Activated CD4-positive, CD25-positive, alpha-beta regulatory T cell treated with anti-CD3 and anti-CD28 coated beads, Interleukin-2, amount 50 U/mL, for 72 hours (primary cell): ENCODE results near the gene CPVL.

ENCODE experiments used
- DNase-seq: peaks from one replicate; pipeline ENCODE4 v3.0.0; 2021

CPVL gene

DNA sequence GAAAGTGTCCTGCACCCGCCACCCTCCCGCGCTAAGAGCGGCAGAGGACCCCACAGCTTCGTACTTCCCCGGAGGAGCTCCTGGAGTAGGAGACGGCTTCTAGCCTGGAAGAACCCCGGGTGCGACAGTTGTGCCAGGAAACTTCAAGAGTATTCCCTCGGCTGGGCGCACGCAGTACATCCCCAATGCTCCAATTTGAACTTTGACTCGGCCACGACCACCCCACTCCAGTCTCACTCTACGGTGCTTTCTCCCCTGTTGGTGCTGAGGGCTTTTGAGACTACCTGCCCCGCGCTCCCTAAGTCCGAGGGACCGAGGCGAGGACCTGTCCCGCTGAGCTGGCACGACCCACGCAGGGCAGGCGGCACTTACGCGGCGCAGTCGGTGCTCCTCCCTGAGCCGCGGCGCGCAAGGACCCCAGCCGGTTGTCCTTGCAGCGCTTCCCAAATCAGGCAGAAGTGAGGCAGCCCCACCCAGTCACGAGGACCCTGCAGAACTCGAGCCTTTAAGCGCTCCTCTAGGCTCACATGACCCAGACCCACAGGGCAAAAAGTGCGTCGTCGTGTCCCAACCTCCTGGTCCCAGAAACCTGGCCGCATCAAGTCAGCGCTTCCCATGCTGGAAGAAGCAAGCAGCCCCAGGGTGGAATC is at the start of gene CPVL:
Gene CPVL (minus strand): TSS at position 481 of the 650 bp plus-strand sequence. CDS start 25,476 bp downstream, outside the sequence.
- no peak for DNase-seq

DNA sequence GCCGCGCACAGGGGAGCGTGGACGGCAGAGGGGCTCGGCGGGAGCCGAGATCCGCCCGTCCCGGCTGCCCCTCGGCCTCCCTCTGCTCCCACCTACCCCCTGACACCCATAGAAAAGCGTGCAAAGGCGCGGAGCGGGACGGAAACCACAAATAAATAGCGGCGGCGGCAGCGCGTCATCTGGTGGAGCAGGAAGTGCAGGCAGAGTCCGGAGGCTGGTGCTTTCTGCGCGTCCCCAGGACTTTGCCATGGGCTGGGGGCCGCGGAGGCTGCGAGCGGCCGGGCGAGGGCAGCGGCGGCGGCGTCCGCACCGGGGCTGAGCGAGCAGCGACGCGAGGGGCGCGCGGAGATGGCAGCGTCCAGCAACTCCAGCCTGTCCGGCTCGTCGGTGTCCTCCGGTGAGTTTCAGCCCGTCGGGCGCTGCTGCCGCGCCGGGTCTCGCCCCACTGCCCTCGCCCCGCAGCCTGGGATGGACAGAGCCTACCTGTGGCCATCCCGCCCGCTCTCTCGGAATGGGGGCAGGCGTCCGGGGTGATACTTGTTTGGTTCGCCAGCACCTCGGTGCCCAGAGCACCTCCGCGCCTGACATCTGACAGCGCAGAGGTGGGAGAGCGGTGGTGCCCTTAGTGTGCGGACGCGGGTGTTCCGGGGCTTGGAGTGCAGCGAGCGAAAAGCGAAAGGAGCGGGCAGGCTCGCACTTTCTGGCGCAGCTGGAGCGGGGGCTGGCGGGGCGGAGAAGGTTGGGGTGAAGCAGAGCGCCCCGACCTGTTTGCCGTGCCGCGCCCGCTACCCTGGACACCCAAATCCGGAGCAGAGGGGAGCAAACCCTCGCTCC is 48.5 kb upstream of the CPVL start, which contains the start of gene CHN2:
Gene CHN2 (plus strand): TSS at position 182 of the 834 bp plus-strand sequence.
- DNase-seq, result peak; percentile 31

DNA sequence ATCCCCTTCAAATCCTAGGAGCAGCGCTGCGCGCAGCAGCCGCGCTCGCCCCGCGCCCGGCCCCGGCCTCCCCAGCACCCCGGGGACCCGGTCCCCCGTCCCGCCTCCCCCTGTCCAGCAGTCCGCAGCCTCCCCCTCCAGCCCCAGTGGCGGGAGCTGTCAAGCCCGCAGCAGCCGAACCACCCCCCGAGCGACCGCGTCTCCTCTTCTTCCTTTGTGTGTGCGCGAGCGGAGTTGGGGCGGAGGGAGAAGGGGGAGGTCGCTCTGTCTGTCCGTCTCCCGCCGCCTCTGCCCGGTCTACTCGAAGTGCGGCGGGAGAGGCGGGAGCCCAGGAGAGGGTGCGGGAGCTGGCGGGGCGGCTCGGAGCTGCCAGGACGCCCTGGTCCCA is 47.9 kb upstream of the CPVL start:
- no peak for DNase-seq

DNA sequence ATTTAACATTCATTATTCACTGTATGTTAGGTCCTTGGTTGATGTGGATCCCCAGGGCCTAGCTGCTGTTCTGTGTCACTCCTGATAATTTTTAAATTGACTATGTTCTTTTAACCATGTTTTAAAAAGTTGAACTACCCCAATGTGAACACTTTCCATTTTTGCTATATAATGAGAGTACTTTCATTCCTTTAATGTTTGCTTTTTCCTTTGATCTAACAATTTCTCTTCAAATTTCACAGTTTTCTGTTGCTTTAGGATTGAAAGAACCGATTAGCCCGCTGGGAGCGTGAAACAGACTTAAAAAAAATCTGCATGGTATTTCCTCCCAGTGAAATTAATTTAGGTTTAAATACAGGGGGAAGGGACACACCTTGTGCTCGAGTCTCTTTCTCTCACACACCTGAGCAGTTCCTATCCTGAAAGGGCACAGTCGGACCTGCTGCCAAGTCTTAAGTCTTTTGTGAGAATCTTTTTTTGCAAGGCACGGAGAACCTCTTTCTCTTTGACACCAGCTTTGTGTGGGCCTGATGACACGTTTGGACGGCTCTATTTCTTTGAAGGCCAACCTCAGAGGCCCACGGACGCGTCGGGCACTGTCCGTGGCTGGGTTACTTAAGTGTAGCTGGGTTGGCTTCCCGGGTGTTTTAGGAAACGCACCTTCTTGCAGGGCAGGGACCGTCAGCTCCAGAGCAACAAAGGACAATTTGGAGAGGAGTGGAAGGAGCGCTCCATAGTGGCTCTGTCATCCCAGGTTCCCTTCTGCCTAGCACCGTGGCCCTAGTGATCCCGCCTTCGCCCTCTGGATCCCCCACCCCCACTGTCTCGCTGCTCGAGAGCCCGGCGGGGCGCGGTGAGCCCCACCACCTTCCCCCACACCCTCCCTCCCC is 47.2 kb upstream of the CPVL start:
- DNase-seq, result no peak

DNA sequence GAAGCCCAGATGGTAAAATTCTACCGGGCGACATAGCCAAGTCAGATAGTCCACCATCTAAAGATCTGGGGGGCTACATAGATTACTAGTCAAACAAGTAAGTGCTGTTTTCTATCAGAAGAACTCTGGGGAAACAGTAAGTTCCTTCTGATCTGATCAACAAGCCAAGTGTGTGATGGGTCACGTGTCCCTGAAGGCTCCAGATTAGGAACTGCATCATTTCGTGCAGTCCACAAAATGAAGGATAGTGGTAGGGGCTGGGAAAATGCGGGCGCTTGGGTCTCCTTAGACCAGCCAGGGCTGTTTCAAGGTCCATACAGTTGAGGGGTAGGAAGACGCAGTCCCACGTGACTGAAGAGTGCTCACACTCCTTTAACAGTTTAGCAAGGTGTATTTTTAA is 46.5 kb upstream of the CPVL start:
- DNase-seq, result no peak

DNA sequence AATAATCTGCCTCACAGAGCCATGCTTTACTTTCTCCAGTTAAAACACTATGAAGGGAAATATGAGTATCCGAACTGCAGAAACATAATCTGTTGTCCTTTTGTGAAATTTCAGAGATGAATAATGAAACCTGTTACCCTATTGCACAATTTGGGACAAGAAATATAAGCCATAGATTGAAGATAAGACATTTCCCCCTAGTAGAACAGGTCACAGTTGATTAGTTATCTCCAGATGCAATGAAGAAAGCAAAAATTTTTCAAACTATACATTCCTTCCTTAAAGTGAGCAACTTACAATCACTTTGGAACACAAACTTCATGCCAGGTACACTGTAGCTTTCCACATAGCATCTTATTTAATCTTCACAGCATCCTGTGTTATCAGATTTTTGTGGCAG is 46.0 kb upstream of the CPVL start:
- no peak for DNase-seq

DNA sequence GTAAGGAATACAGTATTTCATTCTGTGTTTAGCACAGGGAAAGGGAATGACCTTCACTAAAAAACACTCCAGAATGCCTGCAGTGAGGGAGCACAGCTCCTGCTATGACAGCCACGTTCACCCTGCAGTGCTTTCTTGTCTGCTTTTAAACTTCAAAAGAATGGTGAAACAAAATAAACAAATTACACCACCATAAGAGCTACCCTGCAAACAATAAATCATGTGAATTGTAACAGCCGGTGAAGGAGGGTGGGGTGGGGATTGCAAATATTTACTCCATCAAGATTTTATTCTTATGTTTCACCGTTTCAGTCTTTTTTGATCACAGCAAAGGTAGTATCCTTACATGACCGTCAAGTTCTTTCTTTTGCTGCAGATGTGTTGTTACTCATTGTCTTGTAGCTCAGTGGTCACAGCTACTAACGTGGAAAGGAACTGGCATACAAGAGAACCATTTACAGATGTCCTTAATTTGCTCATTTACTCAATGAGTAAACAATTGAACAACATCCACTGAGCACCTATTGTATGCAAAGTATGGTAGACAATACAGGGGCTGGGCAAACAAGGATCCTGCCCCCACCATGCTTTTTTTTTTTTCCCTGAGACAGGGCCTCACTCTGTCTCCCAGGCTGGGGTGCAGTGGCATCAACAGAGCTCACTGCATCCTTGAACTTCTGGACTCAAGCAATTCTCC is 44.2 kb upstream of the CPVL start:
- no peak for DNase-seq

DNA sequence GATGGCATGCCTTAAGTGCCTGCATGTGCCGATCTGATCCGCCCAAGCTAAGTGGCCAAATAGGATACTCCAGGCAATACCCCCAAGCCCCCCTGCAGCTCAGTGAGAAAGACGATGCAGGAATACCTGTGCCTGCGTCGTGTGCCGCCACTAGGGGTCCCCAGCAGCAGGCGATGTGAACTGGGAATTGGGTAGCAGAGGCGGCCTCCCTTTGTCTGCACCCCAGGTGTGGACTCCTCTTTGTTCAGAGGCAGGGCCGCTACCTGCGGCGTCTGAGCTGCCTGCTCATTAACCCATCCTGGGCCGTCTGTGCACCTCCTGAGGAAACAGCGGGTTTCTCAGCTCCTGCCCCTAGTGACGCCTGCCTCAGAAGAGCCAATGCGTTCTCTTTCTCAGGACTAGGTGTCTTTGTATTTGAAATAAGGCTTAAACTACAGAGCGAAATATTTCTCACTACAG is 43.4 kb upstream of the CPVL start:
- peak; percentile 31 for DNase-seq

DNA sequence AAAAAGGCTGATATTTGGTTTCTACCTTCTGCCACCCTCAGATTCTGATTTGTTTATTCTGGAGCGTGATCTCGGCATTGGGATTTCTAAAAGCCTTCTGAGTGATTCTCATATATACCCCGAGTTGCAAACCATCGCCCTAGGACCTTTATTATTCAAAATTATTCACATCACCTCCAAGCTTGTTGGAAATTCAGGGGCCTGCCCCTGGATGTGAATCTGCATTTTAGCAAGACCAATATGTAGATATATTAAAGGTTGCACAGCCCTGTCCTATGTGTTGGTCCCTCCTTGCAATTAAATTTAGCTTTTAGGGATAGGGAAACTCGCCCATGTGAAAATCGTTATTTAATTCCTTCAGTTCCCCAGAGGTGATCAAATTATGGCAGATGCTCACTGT is 39.3 kb upstream of the CPVL start:
- no peak for DNase-seq

DNA sequence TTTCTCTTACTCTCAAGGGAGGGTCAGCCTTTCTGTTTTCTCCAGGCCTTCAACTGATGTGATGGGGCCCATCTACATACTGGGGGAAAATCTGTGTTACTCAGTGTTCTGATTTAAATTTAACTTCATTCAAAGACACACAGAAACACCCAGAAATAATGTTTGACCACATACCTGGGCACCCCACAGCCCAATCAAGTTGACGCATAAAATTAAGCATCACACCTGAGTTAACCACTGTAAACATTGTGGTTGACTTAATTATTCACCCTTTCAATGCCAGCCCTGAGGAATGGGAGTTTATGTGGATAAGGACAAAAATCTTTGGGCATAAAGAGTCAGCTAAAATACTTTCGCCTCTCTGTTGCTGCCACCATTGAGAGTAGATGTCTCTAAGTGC is 38.3 kb upstream of the CPVL start:
- DNase-seq, result no peak

DNA sequence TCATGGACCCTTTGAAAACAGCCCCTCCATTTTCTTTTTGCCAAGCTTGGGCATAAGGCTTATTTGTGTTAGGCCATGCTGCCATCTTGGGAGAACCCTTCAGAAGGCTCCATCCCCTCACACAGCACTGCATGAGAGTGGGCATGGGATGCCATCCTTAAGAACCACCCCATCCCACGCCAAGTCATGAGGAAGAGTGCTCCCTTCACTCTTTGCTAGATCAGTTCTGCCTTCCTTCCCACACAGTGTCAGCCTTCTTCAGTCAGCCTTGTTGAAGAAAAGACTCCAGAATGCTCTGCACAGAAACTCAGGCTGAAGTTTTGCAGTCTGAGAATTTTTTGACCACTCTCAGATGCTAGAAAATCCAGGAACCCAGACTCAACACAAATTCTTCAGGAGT is 32.8 kb upstream of the CPVL start:
- no peak for DNase-seq

DNA sequence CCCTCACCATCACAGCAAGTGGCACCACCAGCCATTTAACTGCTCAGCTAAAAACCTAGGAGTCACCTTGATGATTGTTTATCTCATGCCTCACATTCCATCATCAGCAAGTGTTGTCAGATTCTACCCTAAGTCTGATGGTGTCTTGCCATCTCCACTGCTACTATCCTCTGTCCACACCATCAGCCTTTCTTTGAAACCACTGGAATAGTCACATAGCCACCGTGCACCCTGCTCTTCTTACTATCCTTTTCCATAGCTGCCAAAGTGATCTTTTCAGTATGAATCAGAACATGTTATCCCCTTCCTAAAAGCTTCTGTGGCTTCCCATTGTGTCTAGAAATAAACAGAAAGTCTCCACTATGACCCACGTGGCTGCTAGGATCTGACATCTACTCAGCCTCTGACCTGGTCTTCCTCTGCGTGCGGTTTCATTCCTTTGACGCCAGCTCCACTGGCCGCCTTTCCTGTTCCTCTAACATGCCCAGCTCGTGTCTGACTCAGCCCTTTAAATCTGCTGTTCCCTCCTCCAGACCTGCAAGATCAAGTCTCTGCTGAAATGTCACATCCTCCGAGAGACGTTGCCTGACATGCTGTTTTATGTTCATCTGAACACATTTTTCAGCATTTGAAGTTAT is 31.7 kb upstream of the CPVL start:
- DNase-seq, result no peak

DNA sequence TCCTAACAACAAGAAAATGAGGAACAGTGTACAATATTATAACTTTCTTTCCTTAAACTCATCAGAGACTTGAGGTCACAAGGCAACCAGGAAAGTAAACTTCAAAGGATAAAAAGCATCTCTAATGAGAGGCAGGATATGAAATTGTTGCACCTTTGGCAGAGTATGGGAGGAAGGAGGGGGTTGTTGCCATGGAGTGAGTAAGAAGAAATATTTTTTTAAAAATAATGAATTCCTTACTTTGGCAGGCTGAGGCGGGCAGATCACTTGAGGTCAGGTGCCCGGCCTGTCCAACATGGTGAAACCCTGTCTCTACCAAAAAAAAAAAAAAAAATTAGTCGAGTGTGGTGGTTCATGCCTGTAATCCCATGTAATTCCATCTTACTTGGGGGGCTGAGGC is 27.1 kb upstream of the CPVL start:
- DNase-seq, result no peak

DNA sequence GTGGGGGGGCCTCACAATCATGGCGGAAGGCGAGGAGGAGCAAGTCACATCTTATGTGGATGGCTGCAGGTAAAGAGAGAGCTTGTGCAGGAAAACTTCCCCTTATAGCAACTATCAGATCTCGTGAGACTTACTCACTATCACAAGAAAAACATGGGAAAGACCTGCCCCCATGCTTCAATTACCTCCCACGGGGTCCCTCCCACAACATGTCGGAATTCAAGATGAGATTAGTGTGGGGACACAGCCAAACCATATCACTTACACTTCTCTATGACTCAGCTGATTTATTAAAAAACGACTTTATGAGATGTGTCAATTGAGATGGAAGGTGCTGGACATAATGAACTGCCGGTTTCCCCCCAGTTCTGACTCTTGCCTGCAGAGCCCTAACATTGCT is 24.4 kb upstream of the CPVL start:
- no peak for DNase-seq

DNA sequence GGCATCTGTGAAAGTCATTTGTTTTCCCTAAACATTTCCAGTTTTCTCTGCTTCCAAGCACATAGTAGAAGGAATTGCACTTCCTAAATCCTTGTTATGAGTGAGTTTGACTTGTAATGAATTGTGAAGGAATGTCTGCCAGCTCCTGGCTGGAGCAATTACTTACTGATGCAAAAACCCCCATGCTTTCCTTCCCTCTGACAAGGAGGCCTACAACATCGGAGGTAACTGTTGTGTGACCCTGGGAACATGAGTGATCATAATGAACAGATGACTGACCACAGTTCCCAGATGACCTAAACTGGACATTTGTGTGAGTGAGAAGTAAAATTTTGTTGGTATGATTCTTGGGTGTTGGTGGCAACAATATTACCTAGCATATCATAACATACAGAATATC is 21.4 kb upstream of the CPVL start:
- DNase-seq, result no peak

DNA sequence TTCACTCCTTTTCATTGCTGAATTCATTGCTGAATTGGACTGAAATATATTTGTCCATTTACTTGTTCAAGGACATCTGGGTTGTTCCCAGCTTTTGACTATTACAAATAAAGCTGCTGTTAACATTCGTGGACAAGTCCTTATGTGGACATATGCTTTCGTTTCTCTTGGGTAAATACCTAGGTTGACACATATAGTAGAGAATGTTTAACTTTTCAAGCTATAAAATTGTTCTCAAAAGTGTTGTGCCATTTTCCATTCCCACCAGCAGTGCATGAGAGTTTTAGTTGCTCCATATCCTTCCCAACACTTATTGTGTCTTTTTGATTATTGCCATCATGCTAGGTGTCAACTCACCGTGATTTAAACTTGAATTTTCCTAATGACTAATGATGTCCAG is 17.5 kb upstream of the CPVL start:
- no peak for DNase-seq

DNA sequence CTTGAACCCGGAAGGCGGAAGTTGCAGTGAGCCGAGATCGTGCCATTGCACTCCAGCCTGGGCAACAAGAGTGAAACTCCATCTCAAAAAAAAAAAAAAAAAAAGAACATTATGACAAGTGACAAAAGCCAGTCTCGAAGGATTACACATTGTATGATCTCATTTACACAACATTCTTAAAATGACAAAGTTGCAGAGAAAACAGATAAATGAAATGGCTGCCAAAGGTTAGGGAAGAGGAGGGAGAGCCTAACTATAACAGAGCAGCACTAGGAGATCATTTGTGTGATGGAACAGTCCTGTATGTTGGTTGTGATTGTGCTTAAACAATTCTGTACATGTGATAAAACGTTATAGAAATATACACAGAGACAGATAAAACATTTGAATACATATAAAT is 16.2 kb upstream of the CPVL start:
- DNase-seq, result no peak

DNA sequence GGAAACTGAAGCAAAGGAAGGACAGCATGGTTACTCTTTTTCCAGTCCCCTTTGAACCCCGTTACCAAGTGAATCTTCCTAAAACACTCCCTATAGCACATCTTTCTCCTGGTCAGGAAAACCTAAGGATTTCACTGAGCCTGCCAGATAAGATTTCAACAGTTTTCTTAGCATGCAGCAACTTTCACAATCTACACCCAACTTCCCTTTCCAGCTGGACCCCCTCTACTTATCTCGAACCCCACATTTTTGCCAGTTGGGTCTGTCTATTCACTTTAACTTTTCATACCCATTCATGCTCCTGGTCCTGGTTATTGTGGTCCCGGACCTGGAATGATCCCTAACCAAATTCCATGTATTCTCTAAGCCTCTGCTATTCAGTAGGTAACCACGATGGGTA is 14.9 kb upstream of the CPVL start:
- no peak for DNase-seq

DNA sequence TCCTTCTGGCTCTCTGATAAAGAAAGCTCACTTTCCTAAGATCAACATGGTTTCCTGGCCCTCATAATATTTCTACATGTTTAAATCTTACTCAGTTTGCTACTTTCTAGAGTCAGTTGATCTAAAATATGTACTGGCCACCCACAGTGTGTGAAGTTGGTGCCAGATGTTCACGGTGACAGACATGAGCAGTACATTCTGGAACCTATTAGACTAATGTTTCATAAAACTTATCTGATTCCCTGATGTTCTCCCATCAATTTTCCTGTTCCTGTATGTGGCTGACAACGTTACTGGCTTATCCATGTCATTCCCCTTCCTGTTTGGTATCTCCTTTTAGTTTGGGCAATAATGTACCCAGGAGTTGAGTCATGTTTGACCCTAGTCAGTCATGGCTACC is 13.7 kb upstream of the CPVL start:
- DNase-seq, result no peak

DNA sequence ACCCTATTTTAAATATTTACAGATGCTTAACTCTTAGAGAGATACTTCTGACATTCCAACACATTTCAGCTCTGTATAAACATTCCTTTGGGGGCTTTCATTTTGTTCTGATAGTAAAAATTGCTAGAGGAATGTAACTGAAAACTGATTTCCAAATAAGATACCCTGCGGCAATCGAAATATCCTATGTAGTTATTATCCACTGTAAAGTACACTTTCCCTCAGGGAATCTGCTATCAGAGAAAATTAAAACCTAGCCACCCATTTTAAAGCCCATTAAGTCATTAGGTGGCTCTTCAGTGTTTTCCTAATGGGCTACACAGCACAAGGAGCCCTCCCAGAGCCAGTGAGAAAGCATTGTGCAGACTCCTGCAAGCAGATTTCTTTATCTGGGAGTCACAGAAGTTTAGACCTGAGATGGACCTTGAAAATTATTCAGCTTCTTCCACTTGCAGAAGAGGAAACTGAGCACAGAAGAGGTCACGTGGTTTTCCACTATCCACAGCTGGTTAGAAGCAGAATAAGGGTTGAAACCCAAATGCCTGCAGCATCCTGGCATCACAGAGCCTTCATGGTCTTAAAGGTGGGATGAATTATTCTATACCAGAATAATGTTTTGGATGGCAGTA is 12.6 kb upstream of the CPVL start:
- no peak for DNase-seq

DNA sequence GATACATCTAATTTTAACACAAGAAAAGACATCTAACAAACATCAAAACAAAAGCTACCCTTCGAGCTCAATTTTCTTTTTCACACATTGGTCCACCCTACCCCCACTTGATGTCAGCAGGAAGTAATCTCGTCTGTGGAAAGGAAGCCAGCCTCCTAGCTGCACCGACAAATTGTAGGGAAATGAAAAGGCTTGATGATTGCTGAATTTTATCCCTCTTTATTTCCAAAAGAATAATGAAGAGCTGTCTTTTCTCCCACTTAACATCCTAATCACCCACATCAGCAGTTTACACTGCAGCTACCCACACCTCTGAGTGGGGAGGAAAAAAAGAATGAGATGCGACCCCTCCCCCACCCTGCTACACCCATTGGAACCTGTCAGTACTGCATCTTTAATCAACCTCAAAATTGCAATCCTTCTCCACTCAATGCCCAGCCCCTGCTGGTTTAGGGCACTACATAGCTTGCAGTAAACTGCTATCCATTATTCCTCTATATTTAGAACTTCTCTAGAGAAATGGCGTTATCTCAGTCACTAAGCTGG is 10.6 kb upstream of the CPVL start:
- DNase-seq, result no peak

DNA sequence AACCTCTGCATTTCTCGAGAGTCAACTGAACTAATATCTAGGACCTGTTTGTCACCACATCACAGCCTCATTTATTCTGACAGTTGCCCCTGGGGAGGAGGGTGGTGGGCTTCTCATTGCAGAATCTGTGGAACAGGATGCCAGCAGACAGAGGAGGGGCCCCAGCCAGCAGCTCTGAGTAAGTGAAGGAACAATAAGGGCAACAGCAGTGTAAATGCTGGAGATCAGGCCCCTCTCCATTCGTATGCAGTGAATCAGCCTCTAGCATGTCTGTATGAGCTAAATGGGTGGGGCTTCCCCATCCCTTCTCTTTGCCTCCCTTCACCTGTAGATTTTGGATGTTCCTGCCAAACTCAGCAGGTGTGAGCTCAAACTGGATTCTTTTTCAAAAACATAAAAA is 7.7 kb upstream of the CPVL start:
- DNase-seq, result no peak
